Liver (tissue), 3 donors: ENCODE data around the gene EYA4.

Source experiments
- CTCF ChIP-seq: fragments of 150-350 bp; IDR thresholded peaks from 2 replicates; pipeline ENCODE4 v1.5.1; 2017; ENCODE audit warnings: improper control_type of control experiment, low read depth, low read length; ENCODE audit not compliant: missing input control
- EGR1 ChIP-seq, 2 donors: IDR thresholded peaks; 2 replicates each; pipeline ENCODE4 v1.6.1; 2016 to 2018; ENCODE audit warnings: antibody characterized with exemption in 2 of 2, low read depth in 2 of 2
- FOXA1 ChIP-seq: IDR thresholded peaks from 2 replicates; pipeline ENCODE4 v1.6.1; 2016; ENCODE audit warnings: antibody characterized with exemption
- GABPA ChIP-seq, 2 donors: IDR thresholded peaks in 1 of 2; conservative IDR thresholded peaks in 1 of 2; 2 replicates each; pipeline ENCODE4 v1.6.1; 2016; ENCODE audit warnings: antibody characterized with exemption in 2 of 2, mild to moderate bottlenecking in 1 of 2, moderate library complexity in 1 of 2
- JUND ChIP-seq, 2 donors: IDR thresholded peaks; 2 replicates each; pipeline ENCODE4 v1.6.1; 2016; ENCODE audit warnings: antibody characterized with exemption in 2 of 2
- MAX ChIP-seq: IDR thresholded peaks from 2 replicates; pipeline ENCODE4 v1.6.1; 2016; ENCODE audit warnings: antibody characterized with exemption
- RAD21 ChIP-seq, 2 donors: IDR thresholded peaks; 2 replicates each; pipeline ENCODE4 v1.6.1; 2016; ENCODE audit warnings: antibody characterized with exemption in 2 of 2, mild to moderate bottlenecking in 2 of 2
- REST ChIP-seq: IDR thresholded peaks from 2 replicates; pipeline ENCODE4 v1.6.1; 2016; ENCODE audit warnings: antibody characterized with exemption, mild to moderate bottlenecking
- RXRA ChIP-seq, 2 donors: IDR thresholded peaks; 2 replicates each; pipeline ENCODE4 v1.6.1; 2017 to 2018; ENCODE audit warnings: antibody characterized with exemption in 2 of 2, mild to moderate bottlenecking in 1 of 2
- SP1 ChIP-seq: IDR thresholded peaks from 2 replicates; pipeline ENCODE4 v1.6.1; 2018; ENCODE audit warnings: antibody characterized with exemption, mild to moderate bottlenecking
- YY1 ChIP-seq: IDR thresholded peaks from 2 replicates; pipeline ENCODE4 v1.6.1; 2016; ENCODE audit warnings: antibody characterized with exemption, mild to moderate bottlenecking
- ZBTB33 ChIP-seq: IDR thresholded peaks from 2 replicates; pipeline ENCODE4 v1.6.1; 2016; ENCODE audit warnings: antibody characterized with exemption
- donor health status: healthy.
- donor health status: healthy.

GRCh38 chr6:133528566-133528965 lies 287.4 kb downstream of the EYA4 start:
- TF ChIP-seq CTCF (no peak), MAX (no peak), RXRA (IDR thresholded peaks at IDR 0.05) (no peak), FOXA1 (no peak), JUND (IDR thresholded peaks at IDR 0.05) (no peak), YY1 (no peak), SP1 (no peak), EGR1 (IDR thresholded peaks at IDR 0.05; ENCODE audit: low read depth in 2 of 2) (no peak), ZBTB33 (no peak), GABPA (IDR thresholded peaks at IDR 0.05 in 1 of 2, conservative IDR thresholded peaks at IDR 0.05 in 1 of 2) (no peak), REST (no peak), RAD21 (IDR thresholded peaks at IDR 0.05) (no peak)
